HCT116 (cell line): ENCODE measurements around the gene HDHD5. TPM values are rescaled to one million over a fixed set of nuclear protein-coding genes. Genes with fewer than 3 reads are reported as not detected.

Source experiments
- ATAC-seq: fragments of 200-7000 bp; cut with Tn5 transposase; 2 replicates; pipeline ENCODE4 v1.9.1; 2020; ENCODE audit warnings: mild to moderate bottlenecking, moderate library complexity
- BruUV-seq: library from RNA; stranded (reverse); fragments of 400-500 nt; replicated peaks from 2 replicates; lab custom pipeline; 2021; lab: Mats Ljungman, UMichigan
- CTCF ChIA-PET: fragments of 300-600 bp; sonication (Branson Sonifier 250); formaldehyde crosslinking; loops from one replicate; lab custom pipeline; 2021; ENCODE audit warnings: antibody characterized with exemption; lab: Charles Lee
- POLR2A ChIA-PET: fragments of 300-600, 350-600 bp; sonication (Branson Sonifier 250); formaldehyde crosslinking; loops from one replicate; lab custom pipeline; 2021; ENCODE audit warnings: antibody characterized with exemption; lab: Charles Lee
- RAD21 ChIA-PET, 2 experiments: fragments of 300-600 bp; sonication (Branson Sonifier 250); formaldehyde crosslinking; loops; one replicate each; lab custom pipeline; 2023; ENCODE audit warnings: low total read pairs in 2 of 2; ENCODE audit not compliant: uncharacterized antibody in 2 of 2, unreplicated experiment in 2 of 2, low non-redundant PET in 1 of 2; lab: Charles Lee
- DNase-seq: peaks from one replicate; pipeline ENCODE4 v3.0.0-alpha.2; 2010; ENCODE audit warnings: low read depth, low spot score
- H2AFZ ChIP-seq: fragments of 200-600 bp; shearing (Covaris generic), sonication (generic); 2 replicates; pipeline ENCODE4 v1.6.1; 2017; ENCODE audit warnings: low read depth, mixed run types, mixed read lengths, antibody characterized with exemption, low read length; ENCODE audit not compliant: poor library complexity, severe bottlenecking
- H3K27ac ChIP-seq: 2 replicates; pipeline ENCODE4 v1.5.1; 2012; ENCODE audit warnings: low read depth, low read length
- H3K27me3 ChIP-seq: fragments of 200-600 bp; sonication (generic); 2 replicates; pipeline ENCODE4 v1.6.1; 2016; ENCODE audit warnings: mixed run types, low read length, mixed read lengths; ENCODE audit not compliant: insufficient read depth
- H3K36me3 ChIP-seq, 2 experiments: fragments of 200-500 bp in 1 of 2; fragments of 200-600 bp in 1 of 2; sonication (Bioruptor generic) in 1 of 2; sonication (generic) in 1 of 2; 2 replicates each; pipeline versions ENCODE4 v1.5.1 to v1.6.1; 2014 to 2016; ENCODE audit warnings: low read length in 2 of 2, inconsistent platforms in 1 of 2, mixed read lengths in 1 of 2, mixed run types in 1 of 2; ENCODE audit not compliant: insufficient read depth in 2 of 2, control insufficient read depth in 1 of 2
- H3K4me1 ChIP-seq, 2 experiments: fragments of 200-600 bp in 1 of 2; sonication (generic) in 1 of 2; 2 replicates each; pipeline versions ENCODE4 v1.5.1 to v1.6.1; 2012 to 2017; ENCODE audit warnings: low read length in 2 of 2, inconsistent platforms in 1 of 2, mild to moderate bottlenecking in 1 of 2, mixed read lengths in 1 of 2, mixed run types in 1 of 2, moderate library complexity in 1 of 2; ENCODE audit not compliant: insufficient read depth in 2 of 2, control insufficient read depth in 1 of 2
- H3K4me2 ChIP-seq: fragments of 200-600 bp; sonication (generic); 2 replicates; pipeline ENCODE4 v1.6.1; 2017; ENCODE audit warnings: mixed run types, low read length, mixed read lengths
- H3K4me3 ChIP-seq, 2 experiments: fragments of 200-600 bp in 1 of 2; sonication (generic) in 1 of 2; replicated peaks in 1 of 2; 2 replicates each; pipeline ENCODE4 v1.5.1; 2011 to 2016; ENCODE audit warnings: low read length in 2 of 2, control low read depth in 1 of 2, low read depth in 1 of 2, mild to moderate bottlenecking in 1 of 2, mixed read lengths in 1 of 2, mixed run types in 1 of 2
- H3K79me2 ChIP-seq: fragments of 200-600 bp; sonication (generic); 2 replicates; pipeline ENCODE4 v1.6.1; 2017; ENCODE audit warnings: mild to moderate bottlenecking, mixed run types, low read length, moderate library complexity, mixed read lengths; ENCODE audit not compliant: insufficient read depth
- H3K9ac ChIP-seq: fragments of 200-600 bp; sonication (generic); 2 replicates; pipeline ENCODE4 v1.6.1; 2016; ENCODE audit warnings: low read length, mixed read lengths
- H3K9me2 ChIP-seq: fragments of 200-600 bp; sonication (generic), shearing (Covaris generic); 2 replicates; pipeline ENCODE4 v1.6.1; 2017; ENCODE audit warnings: mixed run types, mild to moderate bottlenecking, moderate library complexity; ENCODE audit not compliant: insufficient read depth
- H3K9me3 ChIP-seq, 2 experiments: fragments of 200-500 bp in 1 of 2; fragments of 200-600 bp in 1 of 2; sonication (Bioruptor generic) in 1 of 2; sonication (generic) in 1 of 2; 2 replicates each; pipeline ENCODE4 v1.6.1; 2014 to 2017; ENCODE audit warnings: low read length in 2 of 2, mixed read lengths in 2 of 2, inconsistent platforms in 1 of 2, low read depth in 1 of 2, mild to moderate bottlenecking in 1 of 2, mixed run types in 1 of 2, moderate library complexity in 1 of 2; ENCODE audit not compliant: control insufficient read depth in 1 of 2, insufficient read depth in 1 of 2
- H4K20me1 ChIP-seq: fragments of 200-600 bp; sonication (generic), shearing (Covaris generic); 2 replicates; pipeline ENCODE4 v1.6.1; 2017; ENCODE audit warnings: mixed run types, mild to moderate bottlenecking, moderate library complexity; ENCODE audit not compliant: insufficient read depth
- ELF1 ChIP-seq: IDR thresholded peaks from 2 replicates; pipeline ENCODE4 v1.6.1; 2012; ENCODE audit warnings: low read depth, borderline replicate concordance
- JUND ChIP-seq: IDR thresholded peaks from 2 replicates; pipeline ENCODE4 v1.6.1; 2012
- POLR2AphosphoS5 ChIP-seq: IDR thresholded peaks from 2 replicates; pipeline ENCODE4 v1.6.1; 2011; ENCODE audit warnings: mild to moderate bottlenecking, low read depth, low read length, moderate library complexity
- RAD21 ChIP-seq: IDR thresholded peaks from 2 replicates; pipeline ENCODE4 v1.6.1; 2012; ENCODE audit warnings: low read depth, mild to moderate bottlenecking
- SIN3A ChIP-seq: IDR thresholded peaks from 2 replicates; pipeline ENCODE4 v1.6.1; 2012; ENCODE audit warnings: low read depth
- YY1 ChIP-seq: IDR thresholded peaks from 2 replicates; pipeline ENCODE4 v1.6.1; 2011; ENCODE audit warnings: low read length, low read depth, moderate library complexity, mild to moderate bottlenecking; ENCODE audit not compliant: insufficient replicate concordance; ENCODE audit errors: extremely low read depth
- ZFX ChIP-seq: fragments of 450-650 bp; IDR thresholded peaks from 2 replicates; pipeline ENCODE4 v1.6.1; 2017
- intact Hi-C: fragments of 100-400 bp; cut with micrococcal nuclease; formaldehyde crosslinking; loops from 2 replicates; pipeline ENCODE4 v1.10.0; 2022
- total RNA-seq: library from RNA; stranded (reverse); gene quantifications from one replicate; pipeline ENCODE4 v1.2.1, GENCODE V29; 2021; ENCODE audit not compliant: unreplicated experiment
- TF ChIP-seq, protein P1 (sequence below): IDR thresholded peaks from 2 replicates; pipeline ENCODE4 v1.6.1; 2012; ENCODE audit warnings: low read depth

Gene HDHD5
- total RNA-seq, 1 experiment from 2014 or later: 70.1 TPM

DNA sequence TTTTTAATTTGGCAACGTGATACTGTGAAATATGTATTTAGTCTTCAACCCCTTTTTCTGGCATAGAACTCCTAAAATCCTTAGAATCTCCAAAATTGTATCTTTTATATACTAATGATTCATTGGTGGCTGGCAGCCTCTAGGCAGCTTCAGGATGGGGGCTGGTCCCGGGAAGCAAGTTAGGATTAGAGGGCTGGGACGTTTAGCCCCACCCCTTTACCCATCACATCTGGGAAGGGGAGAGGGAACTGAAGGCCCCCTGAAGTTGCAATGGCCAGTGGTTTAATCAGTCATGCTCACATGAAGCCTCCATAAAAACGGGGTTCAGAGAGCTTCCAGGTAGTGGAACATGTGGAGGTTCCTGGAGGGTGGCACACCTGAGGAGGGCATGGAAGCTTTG, 67.2 kb downstream of the HDHD5 start:
- Histone ChIP-seq H3K27ac (no peak overlapping the region), H3K4me3 (no peak overlapping the region), H3K9me3 (no peaks in the 10 kb centered on the region), H3K4me1 (no peaks in the 10 kb centered on the region), H3K36me3 (no peaks in the 10 kb centered on the region; a peak in 1 of 4 replicates), H3K9me2 (no peaks in the 10 kb centered on the region), H2AFZ (no peak overlapping the region), H3K4me2 (no peak overlapping the region), H3K27me3 (no peaks in the 10 kb centered on the region), H3K79me2 (peaks cover 54% of the 10 kb centered on the region), H4K20me1 (no peaks in the 10 kb centered on the region), H3K9ac (no peak overlapping the region)
- CTCF ChIA-PET: interaction anchor here (0.6 kb wide), 1 partner anchor 177 kb away, joined by 3 read pairs; no protein-coding TSS in a partner anchor
- BruUV-seq: no TSS peak
- POLR2A ChIA-PET: no interaction called here
- TF ChIP-seq JUND (no peak), ZFX (no peak), POLR2AphosphoS5 (no peak), RAD21 (no peak), ELF1 (no peak), YY1 (no peak), SIN3A (no peak)
- TF ChIP-seq, protein P1, sequence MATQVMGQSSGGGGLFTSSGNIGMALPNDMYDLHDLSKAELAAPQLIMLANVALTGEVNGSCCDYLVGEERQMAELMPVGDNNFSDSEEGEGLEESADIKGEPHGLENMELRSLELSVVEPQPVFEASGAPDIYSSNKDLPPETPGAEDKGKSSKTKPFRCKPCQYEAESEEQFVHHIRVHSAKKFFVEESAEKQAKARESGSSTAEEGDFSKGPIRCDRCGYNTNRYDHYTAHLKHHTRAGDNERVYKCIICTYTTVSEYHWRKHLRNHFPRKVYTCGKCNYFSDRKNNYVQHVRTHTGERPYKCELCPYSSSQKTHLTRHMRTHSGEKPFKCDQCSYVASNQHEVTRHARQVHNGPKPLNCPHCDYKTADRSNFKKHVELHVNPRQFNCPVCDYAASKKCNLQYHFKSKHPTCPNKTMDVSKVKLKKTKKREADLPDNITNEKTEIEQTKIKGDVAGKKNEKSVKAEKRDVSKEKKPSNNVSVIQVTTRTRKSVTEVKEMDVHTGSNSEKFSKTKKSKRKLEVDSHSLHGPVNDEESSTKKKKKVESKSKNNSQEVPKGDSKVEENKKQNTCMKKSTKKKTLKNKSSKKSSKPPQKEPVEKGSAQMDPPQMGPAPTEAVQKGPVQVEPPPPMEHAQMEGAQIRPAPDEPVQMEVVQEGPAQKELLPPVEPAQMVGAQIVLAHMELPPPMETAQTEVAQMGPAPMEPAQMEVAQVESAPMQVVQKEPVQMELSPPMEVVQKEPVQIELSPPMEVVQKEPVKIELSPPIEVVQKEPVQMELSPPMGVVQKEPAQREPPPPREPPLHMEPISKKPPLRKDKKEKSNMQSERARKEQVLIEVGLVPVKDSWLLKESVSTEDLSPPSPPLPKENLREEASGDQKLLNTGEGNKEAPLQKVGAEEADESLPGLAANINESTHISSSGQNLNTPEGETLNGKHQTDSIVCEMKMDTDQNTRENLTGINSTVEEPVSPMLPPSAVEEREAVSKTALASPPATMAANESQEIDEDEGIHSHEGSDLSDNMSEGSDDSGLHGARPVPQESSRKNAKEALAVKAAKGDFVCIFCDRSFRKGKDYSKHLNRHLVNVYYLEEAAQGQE: no peak
- ATAC-seq: no peak
- DNase-seq: no peak
- RAD21 ChIA-PET: no interaction called here
- intact Hi-C loops: no loop called here
